Measurements from ENCODE around the gene USP17L20. TPM values are rescaled to one million over a fixed set of nuclear protein-coding genes. Genes with fewer than 3 reads are reported as not detected.
"Not testable (repeated sequence)": the region's sequence is repeated elsewhere in the genome, so short reads cannot be mapped to it uniquely, and the experiment has no call there.

Gene USP17L20
- total RNA-seq (not detected), polyA plus RNA-seq (not detected)
- long read RNA-seq, donor 1, result 0 reads
- long read RNA-seq, donor 2, result 0 reads

- intact Hi-C loops (cut with DNase I), result not testable (repeated sequence)
- WGBS, 2 donors, result no CpG with 5 or more reads among the region's 15 CpGs
Measured at GRCh38 chr4:9257824-9258223, at the start of gene USP17L20. Gene USP17L20 (plus strand): TSS chr4:9258124. CDS start chr4:9258124, 0 bp downstream.

GRCh38 chr4:9210357-9210756, 47.6 kb upstream of the USP17L20 start, which contains the start of gene USP17L10:
Gene USP17L10 (plus strand): TSS chr4:9210657. CDS start chr4:9210657, 0 bp downstream.
- intact Hi-C loops (cut with DNase I); H3K36me3 ChIP-seq (ENCODE audit: control insufficient read depth in 1 of 2, insufficient read depth in 2 of 2, low read length in 1 of 2); H3K4me1 ChIP-seq (ENCODE audit: control insufficient read depth in 1 of 2, insufficient read depth in 2 of 2, low read length in 2 of 2); ATAC-seq (ENCODE audit: low FRiP score); H3K4me3 ChIP-seq (ENCODE audit: low read length in 2 of 2); H3K27ac ChIP-seq (ENCODE audit: low read depth in 1 of 2, low read length in 2 of 2); H3K9me3 ChIP-seq (ENCODE audit: control insufficient read depth, low read length); DNase-seq; H3K27me3 ChIP-seq (ENCODE audit: control insufficient read depth in 1 of 2, insufficient read depth in 2 of 2, low read length in 1 of 2): not testable (repeated sequence)
- WGBS, 2 donors, result 94% methylated on average over 12 of the region's 13 CpGs; no CpG with 5 or more reads in 1 of the 2 donors

More at GRCh38 chr4:9257824-9258223, at the start of gene USP17L20:
- DNase-seq; H3K27me3 ChIP-seq (ENCODE audit: control insufficient read depth in 1 of 2, insufficient read depth in 2 of 2, low read length in 1 of 2); H3K9me3 ChIP-seq (ENCODE audit: control insufficient read depth, low read length); H3K4me1 ChIP-seq (ENCODE audit: control insufficient read depth in 1 of 2, insufficient read depth in 2 of 2, low read length in 2 of 2); H3K27ac ChIP-seq (ENCODE audit: low read depth in 1 of 2, low read length in 2 of 2); ATAC-seq (ENCODE audit: low FRiP score); H3K4me3 ChIP-seq (ENCODE audit: low read length in 2 of 2); H3K36me3 ChIP-seq (ENCODE audit: control insufficient read depth in 1 of 2, insufficient read depth in 2 of 2, low read length in 1 of 2): not testable (repeated sequence)

- H3K27ac ChIP-seq (ENCODE audit: low read depth in 1 of 2, low read length in 2 of 2); H3K36me3 ChIP-seq (ENCODE audit: control insufficient read depth in 1 of 2, insufficient read depth in 2 of 2, low read length in 1 of 2); H3K27me3 ChIP-seq (ENCODE audit: control insufficient read depth in 1 of 2, insufficient read depth in 2 of 2, low read length in 1 of 2); ATAC-seq (ENCODE audit: low FRiP score); H3K4me3 ChIP-seq (ENCODE audit: low read length in 2 of 2); H3K9me3 ChIP-seq (ENCODE audit: control insufficient read depth, low read length); H3K4me1 ChIP-seq (ENCODE audit: control insufficient read depth in 1 of 2, insufficient read depth in 2 of 2, low read length in 2 of 2); intact Hi-C loops (cut with DNase I): not testable (repeated sequence)
- whole genome bisulfite sequencing, 2 donors, result 70 to 83% methylated on average over 8 to 11 of the region's 14 CpGs
- peak; percentile 17 to 52 for DNase-seq
Measured at GRCh38 chr4:9214701-9215100, 43.2 kb upstream of the USP17L20 start.

GRCh38 chr4:9215105-9215504, 42.8 kb upstream of the USP17L20 start, which contains the start of gene USP17L11:
Gene USP17L11 (plus strand): TSS chr4:9215405. CDS start chr4:9215405, 0 bp downstream.
- H3K4me3 ChIP-seq (ENCODE audit: low read length in 2 of 2); H3K27ac ChIP-seq (ENCODE audit: low read depth in 1 of 2, low read length in 2 of 2); H3K4me1 ChIP-seq (ENCODE audit: control insufficient read depth in 1 of 2, insufficient read depth in 2 of 2, low read length in 2 of 2); H3K27me3 ChIP-seq (ENCODE audit: control insufficient read depth in 1 of 2, insufficient read depth in 2 of 2, low read length in 1 of 2); H3K9me3 ChIP-seq (ENCODE audit: control insufficient read depth, low read length); intact Hi-C loops (cut with DNase I); DNase-seq; ATAC-seq (ENCODE audit: low FRiP score); H3K36me3 ChIP-seq (ENCODE audit: control insufficient read depth in 1 of 2, insufficient read depth in 2 of 2, low read length in 1 of 2): not testable (repeated sequence)
- 92% methylated on average over 10 of the region's 14 CpGs; no CpG with 5 or more reads in 1 of the 2 donors for WGBS, 2 donors

- H3K36me3 ChIP-seq (ENCODE audit: control insufficient read depth in 1 of 2, insufficient read depth in 2 of 2, low read length in 1 of 2); DNase-seq; ATAC-seq (ENCODE audit: low FRiP score); intact Hi-C loops (cut with DNase I); H3K9me3 ChIP-seq (ENCODE audit: control insufficient read depth, low read length); H3K27ac ChIP-seq (ENCODE audit: low read depth in 1 of 2, low read length in 2 of 2); H3K4me3 ChIP-seq (ENCODE audit: low read length in 2 of 2); H3K4me1 ChIP-seq (ENCODE audit: control insufficient read depth in 1 of 2, insufficient read depth in 2 of 2, low read length in 2 of 2); H3K27me3 ChIP-seq (ENCODE audit: control insufficient read depth in 1 of 2, insufficient read depth in 2 of 2, low read length in 1 of 2): not testable (repeated sequence)
- no CpG with 5 or more reads among the region's 13 CpGs for WGBS, 2 donors
Measured at GRCh38 chr4:9219852-9220251, 38.1 kb upstream of the USP17L20 start, which contains the start of gene USP17L12. Gene USP17L12 (plus strand): TSS chr4:9220152. CDS start chr4:9220152, 0 bp downstream.

GRCh38 chr4:9224596-9224995, 33.3 kb upstream of the USP17L20 start, which contains the start of gene USP17L13:
Gene USP17L13 (plus strand): TSS chr4:9224896. CDS start chr4:9224896, 0 bp downstream.
- DNase-seq; intact Hi-C loops (cut with DNase I); H3K4me1 ChIP-seq (ENCODE audit: control insufficient read depth in 1 of 2, insufficient read depth in 2 of 2, low read length in 2 of 2); ATAC-seq (ENCODE audit: low FRiP score); H3K27ac ChIP-seq (ENCODE audit: low read depth in 1 of 2, low read length in 2 of 2); H3K4me3 ChIP-seq (ENCODE audit: low read length in 2 of 2); H3K9me3 ChIP-seq (ENCODE audit: control insufficient read depth, low read length); H3K36me3 ChIP-seq (ENCODE audit: control insufficient read depth in 1 of 2, insufficient read depth in 2 of 2, low read length in 1 of 2); H3K27me3 ChIP-seq (ENCODE audit: control insufficient read depth in 1 of 2, insufficient read depth in 2 of 2, low read length in 1 of 2): not testable (repeated sequence)
- WGBS, 2 donors, result no CpG with 5 or more reads among the region's 14 CpGs

GRCh38 chr4:9230249-9230648, 27.7 kb upstream of the USP17L20 start:
- H3K27ac ChIP-seq (ENCODE audit: low read depth in 1 of 2, low read length in 2 of 2); ATAC-seq (ENCODE audit: low FRiP score); H3K36me3 ChIP-seq (ENCODE audit: control insufficient read depth in 1 of 2, insufficient read depth in 2 of 2, low read length in 1 of 2); H3K27me3 ChIP-seq (ENCODE audit: control insufficient read depth in 1 of 2, insufficient read depth in 2 of 2, low read length in 1 of 2); H3K4me3 ChIP-seq (ENCODE audit: low read length in 2 of 2); H3K4me1 ChIP-seq (ENCODE audit: control insufficient read depth in 1 of 2, insufficient read depth in 2 of 2, low read length in 2 of 2); H3K9me3 ChIP-seq (ENCODE audit: control insufficient read depth, low read length); intact Hi-C loops (cut with DNase I): not testable (repeated sequence)
- 87 to 90% methylated on average over 4 to 6 of the region's 8 CpGs for WGBS, 2 donors
- DNase-seq, result peak in 1 of 2 donors; percentile 45

GRCh38 chr4:9234085-9234484, 23.8 kb upstream of the USP17L20 start, which contains the start of gene USP17L15:
Gene USP17L15 (plus strand): TSS chr4:9234385. CDS start chr4:9234385, 0 bp downstream.
- DNase-seq; H3K4me3 ChIP-seq (ENCODE audit: low read length in 2 of 2); H3K4me1 ChIP-seq (ENCODE audit: control insufficient read depth in 1 of 2, insufficient read depth in 2 of 2, low read length in 2 of 2); H3K36me3 ChIP-seq (ENCODE audit: control insufficient read depth in 1 of 2, insufficient read depth in 2 of 2, low read length in 1 of 2); H3K9me3 ChIP-seq (ENCODE audit: control insufficient read depth, low read length); H3K27ac ChIP-seq (ENCODE audit: low read depth in 1 of 2, low read length in 2 of 2); intact Hi-C loops (cut with DNase I); ATAC-seq (ENCODE audit: low FRiP score); H3K27me3 ChIP-seq (ENCODE audit: control insufficient read depth in 1 of 2, insufficient read depth in 2 of 2, low read length in 1 of 2): not testable (repeated sequence)
- no CpG with 5 or more reads among the region's 15 CpGs for WGBS, 2 donors

- H3K4me3 ChIP-seq (ENCODE audit: low read length in 2 of 2); ATAC-seq (ENCODE audit: low FRiP score); H3K36me3 ChIP-seq (ENCODE audit: control insufficient read depth in 1 of 2, insufficient read depth in 2 of 2, low read length in 1 of 2); H3K4me1 ChIP-seq (ENCODE audit: control insufficient read depth in 1 of 2, insufficient read depth in 2 of 2, low read length in 2 of 2); H3K27ac ChIP-seq (ENCODE audit: low read depth in 1 of 2, low read length in 2 of 2); intact Hi-C loops (cut with DNase I); H3K9me3 ChIP-seq (ENCODE audit: control insufficient read depth, low read length); H3K27me3 ChIP-seq (ENCODE audit: control insufficient read depth in 1 of 2, insufficient read depth in 2 of 2, low read length in 1 of 2): not testable (repeated sequence)
- DNase-seq, result peak in 1 of 2 donors; percentile 57
- 75 to 86% methylated on average over 9 to 11 of the region's 12 CpGs for WGBS, 2 donors
Measured at GRCh38 chr4:9238461-9238860, 19.5 kb upstream of the USP17L20 start.
